ENCODE data around the gene DACT2. TPM values are rescaled to one million over a fixed set of nuclear protein-coding genes. Genes with fewer than 3 reads are reported as not detected.

Gene DACT2
- total RNA-seq, 1 experiment from 2014 or later = 3.3 TPM

DNA sequence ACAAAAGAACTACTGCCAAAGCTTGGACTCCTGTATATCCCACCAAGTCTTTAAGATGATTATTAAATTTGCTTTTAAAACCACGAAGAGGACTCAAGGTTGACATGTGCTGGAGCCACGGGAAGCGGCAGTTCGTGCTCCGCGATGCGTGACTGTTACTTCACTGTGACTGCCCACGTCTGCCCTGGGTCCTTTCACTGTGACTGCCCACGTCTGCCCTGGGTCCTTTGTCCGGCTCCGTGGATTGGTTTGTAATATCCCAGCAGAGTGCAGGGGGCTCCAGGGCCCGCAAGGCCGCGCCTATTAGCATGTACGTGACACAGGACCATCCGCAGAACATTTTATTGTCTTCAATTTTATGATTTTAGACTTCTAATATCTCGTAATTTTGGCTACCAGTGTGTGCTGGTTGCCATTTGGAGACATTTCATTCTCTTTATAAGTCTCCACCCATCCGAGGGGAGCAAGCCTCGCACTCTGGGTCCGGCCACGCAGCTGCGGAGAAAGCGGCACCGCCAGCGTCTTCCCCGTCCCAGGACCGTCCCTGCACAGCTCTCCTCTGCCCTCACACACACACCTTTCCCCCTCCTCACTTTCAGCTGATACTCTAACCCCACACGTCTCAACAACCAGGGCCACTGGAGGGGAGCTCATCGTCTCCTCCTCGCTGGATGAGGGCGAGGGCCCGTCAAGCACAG, 42.9 kb downstream of the DACT2 start:
- Histone ChIP-seq H3K4me1 (ENCODE audit: control insufficient read depth, insufficient read depth, low read length) (no peaks in the 10 kb centered on the region), H3K4me3 (ENCODE audit: low read depth in 2 of 2, low read length in 2 of 2) (no peak overlapping the region), H3K36me3 (ENCODE audit: control insufficient read depth, insufficient read depth, low read length) (no peaks in the 10 kb centered on the region), H3K9me3 (ENCODE audit: control insufficient read depth, insufficient read depth, low read depth, low read length) (no peaks in the 10 kb centered on the region), H3K27me3 (ENCODE audit: control insufficient read depth, insufficient read depth, low read length) (peaks cover 3% of the 10 kb centered on the region; the same call in 1 of the 2 replicates), H3K27ac (ENCODE audit: low read length) (no peak overlapping the region)
- no peak for ATAC-seq
- intact Hi-C loops (cut with micrococcal nuclease; ENCODE audit: unreplicated experiment) (no loop called here), in situ Hi-C loops (cut with HindIII; ENCODE audit: low pct_unique_long_range_greater_than_20kb, low sequenced_read_pairs) (no loop called here)
- DNase-seq (ENCODE audit: low read depth, low spot score) = no peak
- no TSS peak for BruUV-seq (replicated peaks)
- TF ChIP-seq POLR2AphosphoS5 (IDR thresholded peaks at IDR 0.05; ENCODE audit: low read depth, low read length) (no peak), SIN3A (IDR thresholded peaks at IDR 0.05; ENCODE audit: borderline replicate concordance, insufficient read depth, low read depth, low read length) (no peak), TCF7L2 (IDR thresholded peaks at IDR 0.05; ENCODE audit: low read depth, low read length) (no peak)
- TF ChIP-seq, protein P1, sequence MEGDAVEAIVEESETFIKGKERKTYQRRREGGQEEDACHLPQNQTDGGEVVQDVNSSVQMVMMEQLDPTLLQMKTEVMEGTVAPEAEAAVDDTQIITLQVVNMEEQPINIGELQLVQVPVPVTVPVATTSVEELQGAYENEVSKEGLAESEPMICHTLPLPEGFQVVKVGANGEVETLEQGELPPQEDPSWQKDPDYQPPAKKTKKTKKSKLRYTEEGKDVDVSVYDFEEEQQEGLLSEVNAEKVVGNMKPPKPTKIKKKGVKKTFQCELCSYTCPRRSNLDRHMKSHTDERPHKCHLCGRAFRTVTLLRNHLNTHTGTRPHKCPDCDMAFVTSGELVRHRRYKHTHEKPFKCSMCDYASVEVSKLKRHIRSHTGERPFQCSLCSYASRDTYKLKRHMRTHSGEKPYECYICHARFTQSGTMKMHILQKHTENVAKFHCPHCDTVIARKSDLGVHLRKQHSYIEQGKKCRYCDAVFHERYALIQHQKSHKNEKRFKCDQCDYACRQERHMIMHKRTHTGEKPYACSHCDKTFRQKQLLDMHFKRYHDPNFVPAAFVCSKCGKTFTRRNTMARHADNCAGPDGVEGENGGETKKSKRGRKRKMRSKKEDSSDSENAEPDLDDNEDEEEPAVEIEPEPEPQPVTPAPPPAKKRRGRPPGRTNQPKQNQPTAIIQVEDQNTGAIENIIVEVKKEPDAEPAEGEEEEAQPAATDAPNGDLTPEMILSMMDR (IDR thresholded peaks at IDR 0.05) = no peak
- TF ChIP-seq, protein P2, sequence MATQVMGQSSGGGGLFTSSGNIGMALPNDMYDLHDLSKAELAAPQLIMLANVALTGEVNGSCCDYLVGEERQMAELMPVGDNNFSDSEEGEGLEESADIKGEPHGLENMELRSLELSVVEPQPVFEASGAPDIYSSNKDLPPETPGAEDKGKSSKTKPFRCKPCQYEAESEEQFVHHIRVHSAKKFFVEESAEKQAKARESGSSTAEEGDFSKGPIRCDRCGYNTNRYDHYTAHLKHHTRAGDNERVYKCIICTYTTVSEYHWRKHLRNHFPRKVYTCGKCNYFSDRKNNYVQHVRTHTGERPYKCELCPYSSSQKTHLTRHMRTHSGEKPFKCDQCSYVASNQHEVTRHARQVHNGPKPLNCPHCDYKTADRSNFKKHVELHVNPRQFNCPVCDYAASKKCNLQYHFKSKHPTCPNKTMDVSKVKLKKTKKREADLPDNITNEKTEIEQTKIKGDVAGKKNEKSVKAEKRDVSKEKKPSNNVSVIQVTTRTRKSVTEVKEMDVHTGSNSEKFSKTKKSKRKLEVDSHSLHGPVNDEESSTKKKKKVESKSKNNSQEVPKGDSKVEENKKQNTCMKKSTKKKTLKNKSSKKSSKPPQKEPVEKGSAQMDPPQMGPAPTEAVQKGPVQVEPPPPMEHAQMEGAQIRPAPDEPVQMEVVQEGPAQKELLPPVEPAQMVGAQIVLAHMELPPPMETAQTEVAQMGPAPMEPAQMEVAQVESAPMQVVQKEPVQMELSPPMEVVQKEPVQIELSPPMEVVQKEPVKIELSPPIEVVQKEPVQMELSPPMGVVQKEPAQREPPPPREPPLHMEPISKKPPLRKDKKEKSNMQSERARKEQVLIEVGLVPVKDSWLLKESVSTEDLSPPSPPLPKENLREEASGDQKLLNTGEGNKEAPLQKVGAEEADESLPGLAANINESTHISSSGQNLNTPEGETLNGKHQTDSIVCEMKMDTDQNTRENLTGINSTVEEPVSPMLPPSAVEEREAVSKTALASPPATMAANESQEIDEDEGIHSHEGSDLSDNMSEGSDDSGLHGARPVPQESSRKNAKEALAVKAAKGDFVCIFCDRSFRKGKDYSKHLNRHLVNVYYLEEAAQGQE (IDR thresholded peaks at IDR 0.05; ENCODE audit: insufficient read depth in 1 of 2, low read depth in 2 of 2, low read length in 1 of 2) = no peak
- POLR2A ChIA-PET = no interaction called here
- CTCF ChIA-PET = no interaction called here

DNA sequence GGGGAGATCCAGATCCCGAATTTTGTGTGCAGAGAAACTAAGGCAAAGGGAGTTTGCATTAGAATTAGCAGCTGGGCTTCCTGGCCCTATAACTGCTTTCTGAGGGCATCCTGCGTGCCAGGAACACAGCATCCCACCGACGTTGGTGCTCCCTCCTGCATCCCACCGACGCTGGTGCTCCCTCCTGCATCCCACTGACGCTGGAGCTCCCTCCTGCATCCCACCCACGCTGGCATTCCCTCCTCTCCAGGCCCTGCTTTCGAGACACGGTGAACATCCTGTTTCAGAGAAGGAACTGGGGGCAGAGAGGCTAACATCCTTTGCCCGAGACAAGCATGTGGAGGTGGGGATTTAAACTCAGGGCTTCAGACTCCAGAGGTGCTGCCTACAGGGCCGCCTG, 44.4 kb downstream of the DACT2 start:
- no TSS peak for BruUV-seq (replicated peaks)
- in situ Hi-C loops (cut with HindIII; ENCODE audit: low pct_unique_long_range_greater_than_20kb, low sequenced_read_pairs) = no loop called here
- Histone ChIP-seq H3K36me3 (ENCODE audit: control insufficient read depth, insufficient read depth, low read length) (no peaks in the 10 kb centered on the region), H3K27ac (ENCODE audit: low read length) (no peak overlapping the region), H3K9me3 (ENCODE audit: control insufficient read depth, insufficient read depth, low read depth, low read length) (no peaks in the 10 kb centered on the region), H3K27me3 (ENCODE audit: control insufficient read depth, insufficient read depth, low read length) (no peaks in the 10 kb centered on the region), H3K4me1 (ENCODE audit: control insufficient read depth, insufficient read depth, low read length) (no peaks in the 10 kb centered on the region), H3K4me3 (ENCODE audit: low read depth in 2 of 2, low read length in 2 of 2) (no peak overlapping the region)
- CTCF ChIA-PET = no interaction called here
- 0 out of 2 replicates have a peak, but pooled peaks have one; percentile 14 for ATAC-seq
- TF ChIP-seq POLR2AphosphoS5 (IDR thresholded peaks at IDR 0.05; ENCODE audit: low read depth, low read length) (no peak), TCF7L2 (IDR thresholded peaks at IDR 0.05; ENCODE audit: low read depth, low read length) (no peak), SIN3A (IDR thresholded peaks at IDR 0.05; ENCODE audit: borderline replicate concordance, insufficient read depth, low read depth, low read length) (no peak)
- TF ChIP-seq, protein P2 (IDR thresholded peaks at IDR 0.05; ENCODE audit: insufficient read depth in 1 of 2, low read depth in 2 of 2, low read length in 1 of 2) = no peak
- DNase-seq (ENCODE audit: low read depth, low spot score) = no peak
- POLR2A ChIA-PET = interaction anchor here (0.6 kb wide), 1 partner anchor 352 kb away, joined by 3 read pairs; no protein-coding TSS in a partner anchor
- intact Hi-C loops (cut with micrococcal nuclease; ENCODE audit: unreplicated experiment) = no loop called here

Data from Panc1 (cell line).